Esophagus squamous epithelium (tissue), 5 donors: Measurements from ENCODE around the gene GSTM4. TPM values are rescaled to one million over a fixed set of nuclear protein-coding genes. Genes with fewer than 3 reads are reported as not detected.
A peak's percentile ranks its signal among the peaks of the same experiment; 100 is the strongest.

Source experiments
- DNase-seq: peaks from one replicate; lab custom pipeline; 2025; lab: John Stamatoyannopoulos, UW
- H3K27ac ChIP-seq, 4 donors: fragments of 200-600 bp; sonication (generic); one replicate each; pipeline ENCODE4 v1.5.1; 2016 to 2019; ENCODE audit warnings: mild to moderate bottlenecking in 1 of 4
- H3K27me3 ChIP-seq, 4 donors: fragments of 200-600 bp; sonication (generic); 1 replicate in 3 of 4; 2 replicates in 1 of 4; pipeline versions ENCODE4 v1.5.1 to v1.6.0; 2017 to 2021; ENCODE audit warnings: antibody characterized with exemption in 1 of 4
- H3K36me3 ChIP-seq, 3 donors: fragments of 200-600 bp; sonication (generic); one replicate each; pipeline ENCODE4 v1.5.1; 2016 to 2019
- H3K4me1 ChIP-seq, 3 donors: fragments of 200-600 bp; sonication (generic); one replicate each; pipeline ENCODE4 v1.5.1; 2017 to 2019
- H3K4me3 ChIP-seq, 4 donors: fragments of 200-600 bp; sonication (generic); 1 replicate in 3 of 4; 2 replicates in 1 of 4; pipeline ENCODE4 v1.5.1; 2016 to 2019; ENCODE audit warnings: mild to moderate bottlenecking in 2 of 4, moderate library complexity in 1 of 4
- H3K9me3 ChIP-seq, 3 donors: fragments of 200-600 bp; sonication (generic); one replicate each; pipeline ENCODE4 v1.5.1; 2016 to 2019
- POLR2A ChIP-seq, 4 donors: fragments of 450-650 bp; IDR thresholded peaks; one replicate each; pipeline ENCODE4 v1.6.1; 2017; ENCODE audit warnings: antibody characterized with exemption in 4 of 4, mild to moderate bottlenecking in 4 of 4, moderate library complexity in 3 of 4
- WGBS, 2 donors: methylation state at CpG; one replicate each; pipeline ENCODE4 v1.1.5; 2018; 5-methylcytosine and 5-hydroxymethylcytosine counted together
- intact Hi-C: fragments of 100-400 bp; cut with DNase I; formaldehyde crosslinking; loops from one replicate; pipeline ENCODE4 v1.15.0; 2022
- total RNA-seq, 4 donors: library from RNA; depleted of rRNA; stranded (reverse); fragments of >200 nt; gene quantifications; one replicate each; pipeline ENCODE4 v1.1.0, GENCODE V29; 2016
- TF ChIP-seq, protein P1 (sequence below), 6 experiments: fragments of 450-650 bp in 4 of 6; fragments of 200-600 bp in 2 of 6; sonication (generic) in 2 of 6; IDR thresholded peaks; one replicate each; pipeline ENCODE4 v1.5.1; 2016 to 2019; ENCODE audit warnings: antibody characterized with exemption in 6 of 6, mild to moderate bottlenecking in 4 of 6, moderate library complexity in 4 of 6
- donor health status: DM: yes; HTN: yes; CAD: no.

The GSTM4 gene
- total RNA-seq, 4 donors from 2014 or later, result 13.5 to 53.5 (median 29.4) TPM

DNA sequence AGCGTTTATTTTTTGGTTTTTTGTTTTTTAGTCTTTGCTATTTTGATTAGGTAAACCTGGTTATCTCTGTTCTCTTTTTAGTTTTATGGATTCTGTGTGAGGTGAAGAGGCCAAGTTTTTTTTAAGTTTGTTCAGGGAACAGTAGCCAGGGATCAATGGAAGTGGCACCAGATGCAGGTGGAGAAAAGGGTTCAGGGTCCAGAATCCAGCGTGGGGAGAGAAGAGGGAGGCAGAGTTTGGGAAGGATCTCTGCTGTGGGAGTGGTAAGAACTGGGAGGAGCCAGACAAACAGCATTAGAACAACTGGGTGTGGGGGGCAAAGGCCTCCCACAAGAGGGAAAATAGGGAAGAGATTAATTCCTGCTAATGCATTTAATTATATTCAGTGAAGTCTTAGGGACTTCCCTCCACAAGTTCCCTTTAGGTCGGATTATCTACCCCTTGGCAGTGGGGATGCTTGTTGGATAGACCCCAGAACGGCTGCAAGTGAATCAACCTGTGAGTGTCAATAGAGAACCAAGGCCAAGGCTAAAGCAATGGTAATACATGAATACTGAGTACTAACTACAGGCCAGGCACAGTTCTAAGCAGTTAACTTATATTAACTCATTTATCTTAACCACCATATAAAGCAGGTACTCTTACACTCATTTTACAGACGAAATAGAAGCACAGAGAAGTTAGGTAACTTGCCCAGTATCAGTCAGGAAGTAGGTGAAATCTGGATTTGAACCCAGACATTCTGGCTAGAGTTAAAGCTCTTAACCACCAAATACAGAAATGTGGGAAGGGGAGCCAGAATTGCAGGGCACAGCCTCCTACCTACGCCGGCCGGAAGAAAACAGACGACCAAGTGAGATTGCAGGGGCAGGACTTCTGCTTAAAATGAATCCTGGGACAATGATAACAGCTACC, 37.0 kb upstream of the GSTM4 start:
- Histone ChIP-seq H3K27me3 (no peaks in the 10 kb centered on the region), H3K9me3 (no peaks in the 10 kb centered on the region), H3K4me3 (peak overlapping the region; percentile 52 to 86 (median 63)), H3K27ac (peak overlapping the region; percentile 78 to 86 (median 83)), H3K36me3 (no peaks in the 10 kb centered on the region), H3K4me1 (peaks cover 25 to 68% (median 30%) of the 10 kb centered on the region in 3 donors)
- TF ChIP-seq POLR2A (IDR thresholded peaks at IDR 0.05), result no peak
- TF ChIP-seq, protein P1, sequence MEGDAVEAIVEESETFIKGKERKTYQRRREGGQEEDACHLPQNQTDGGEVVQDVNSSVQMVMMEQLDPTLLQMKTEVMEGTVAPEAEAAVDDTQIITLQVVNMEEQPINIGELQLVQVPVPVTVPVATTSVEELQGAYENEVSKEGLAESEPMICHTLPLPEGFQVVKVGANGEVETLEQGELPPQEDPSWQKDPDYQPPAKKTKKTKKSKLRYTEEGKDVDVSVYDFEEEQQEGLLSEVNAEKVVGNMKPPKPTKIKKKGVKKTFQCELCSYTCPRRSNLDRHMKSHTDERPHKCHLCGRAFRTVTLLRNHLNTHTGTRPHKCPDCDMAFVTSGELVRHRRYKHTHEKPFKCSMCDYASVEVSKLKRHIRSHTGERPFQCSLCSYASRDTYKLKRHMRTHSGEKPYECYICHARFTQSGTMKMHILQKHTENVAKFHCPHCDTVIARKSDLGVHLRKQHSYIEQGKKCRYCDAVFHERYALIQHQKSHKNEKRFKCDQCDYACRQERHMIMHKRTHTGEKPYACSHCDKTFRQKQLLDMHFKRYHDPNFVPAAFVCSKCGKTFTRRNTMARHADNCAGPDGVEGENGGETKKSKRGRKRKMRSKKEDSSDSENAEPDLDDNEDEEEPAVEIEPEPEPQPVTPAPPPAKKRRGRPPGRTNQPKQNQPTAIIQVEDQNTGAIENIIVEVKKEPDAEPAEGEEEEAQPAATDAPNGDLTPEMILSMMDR (IDR thresholded peaks at IDR 0.05), result no peak
- DNase-seq, result no peak
- 41 to 42% methylated on average over 8 to 9 of the region's 9 CpGs for WGBS, 2 donors
- intact Hi-C loops, result no loop called here

DNA sequence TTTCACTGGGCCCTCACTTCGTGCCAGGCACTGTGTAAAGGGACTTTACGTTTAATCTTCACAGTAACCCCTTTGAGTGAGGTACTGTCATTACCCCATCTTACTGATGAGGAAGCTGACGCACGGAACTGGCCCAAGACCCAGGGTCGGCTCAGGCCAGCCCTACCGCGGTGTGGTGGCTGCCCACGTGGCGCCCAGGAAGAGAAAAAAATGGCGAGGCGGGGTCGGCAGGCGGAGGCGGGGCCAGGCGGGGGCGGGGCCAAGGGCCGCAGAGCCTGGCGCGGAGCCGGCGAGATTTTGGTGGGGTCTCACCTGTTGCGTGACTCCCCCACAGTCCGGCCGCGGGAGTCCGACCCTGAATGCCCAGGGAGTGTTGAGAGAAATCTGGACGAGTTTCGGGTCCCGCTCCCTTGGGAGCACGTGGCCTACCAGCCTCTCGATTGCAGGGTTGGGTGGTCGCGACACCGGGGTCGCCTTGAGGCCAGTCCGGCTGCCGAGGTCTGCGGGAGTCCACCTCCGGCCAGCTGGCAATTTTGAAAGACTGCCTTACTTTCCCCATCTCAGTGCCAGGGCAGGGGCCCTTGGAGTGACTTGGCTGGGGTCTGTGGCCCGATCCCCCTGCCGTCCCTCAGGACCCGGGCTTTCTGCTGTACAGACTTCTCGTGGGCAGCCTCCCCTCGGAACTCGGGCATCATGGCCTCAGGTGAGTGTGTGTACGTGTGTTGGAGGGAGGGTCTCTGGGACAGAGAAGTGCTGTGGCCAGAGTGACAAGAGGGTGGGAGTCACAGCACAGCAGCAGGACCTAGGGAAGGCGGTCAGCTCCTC, 36.1 kb upstream of the GSTM4 start, which contains the start of the genes AMPD2 and GNAT2:
TSS of gene AMPD2 (plus strand) at position 262 of the 825 bp plus-strand sequence. CDS start 1,339 bp downstream, outside the sequence.
TSS of gene GNAT2 (minus strand) at position 41 of the 825 bp plus-strand sequence. CDS start 6,746 bp downstream, outside the sequence.
- H3K27ac ChIP-seq, result peak within 1 kb of the TSS; percentile 78 to 86 (median 83)
- 0% methylated on average over 10 of the region's 47 CpGs; no CpG with 5 or more reads in 1 of the 2 donors for WGBS, 2 donors
- H3K27me3 ChIP-seq, result no peaks in the 10 kb centered on the region
- H3K4me1 ChIP-seq, result peaks cover 33 to 77% (median 34%) of the 10 kb centered on the region in 3 donors
- TF ChIP-seq POLR2A (IDR thresholded peaks at IDR 0.05), result peak in 2 of 4 donors; percentile 12 to 59
- TF ChIP-seq, protein P1 (IDR thresholded peaks at IDR 0.05), result no peak
- DNase-seq, result no peak
- no peaks in the 10 kb centered on the region for H3K36me3 ChIP-seq
- no peaks in the 10 kb centered on the region for H3K9me3 ChIP-seq
- H3K4me3 ChIP-seq, result peak within 1 kb of the TSS; percentile 52 to 86 (median 63)
- intact Hi-C loops, result no loop called here

DNA sequence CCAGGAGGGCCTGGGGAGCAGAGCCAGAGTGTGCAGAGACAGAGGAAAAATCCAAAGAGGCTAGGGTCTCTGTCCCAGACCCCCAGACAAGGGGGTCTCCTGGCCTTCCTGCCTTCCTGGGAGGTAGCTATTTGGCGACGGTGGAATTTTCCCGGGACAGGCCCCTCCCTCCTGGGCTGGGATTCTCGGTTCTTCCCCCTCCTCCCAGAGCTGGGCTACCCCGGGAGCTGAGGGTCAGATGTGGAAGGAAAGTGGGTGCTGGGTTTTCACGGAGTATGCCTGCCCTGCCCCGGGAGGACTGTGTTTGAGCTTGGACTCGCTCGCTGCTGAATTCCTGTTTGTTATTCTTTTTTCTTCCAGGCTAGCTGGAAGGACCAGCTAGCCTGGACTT, 35.5 kb upstream of the GSTM4 start:
- no peaks in the 10 kb centered on the region for H3K9me3 ChIP-seq
- intact Hi-C loops, result no loop called here
- peak overlapping the region; percentile 78 to 86 (median 83) for H3K27ac ChIP-seq
- H3K4me3 ChIP-seq, result peak overlapping the region; percentile 52 to 86 (median 63)
- peaks cover 33 to 83% (median 34%) of the 10 kb centered on the region in 3 donors for H3K4me1 ChIP-seq
- no peaks in the 10 kb centered on the region for H3K36me3 ChIP-seq
- DNase-seq, result no peak
- TF ChIP-seq POLR2A (IDR thresholded peaks at IDR 0.05), result no peak
- TF ChIP-seq, protein P1 (IDR thresholded peaks at IDR 0.05), result no peak
- 0% methylated on average over 1 to 5 of the region's 9 CpGs for WGBS, 2 donors
- no peaks in the 10 kb centered on the region for H3K27me3 ChIP-seq

DNA sequence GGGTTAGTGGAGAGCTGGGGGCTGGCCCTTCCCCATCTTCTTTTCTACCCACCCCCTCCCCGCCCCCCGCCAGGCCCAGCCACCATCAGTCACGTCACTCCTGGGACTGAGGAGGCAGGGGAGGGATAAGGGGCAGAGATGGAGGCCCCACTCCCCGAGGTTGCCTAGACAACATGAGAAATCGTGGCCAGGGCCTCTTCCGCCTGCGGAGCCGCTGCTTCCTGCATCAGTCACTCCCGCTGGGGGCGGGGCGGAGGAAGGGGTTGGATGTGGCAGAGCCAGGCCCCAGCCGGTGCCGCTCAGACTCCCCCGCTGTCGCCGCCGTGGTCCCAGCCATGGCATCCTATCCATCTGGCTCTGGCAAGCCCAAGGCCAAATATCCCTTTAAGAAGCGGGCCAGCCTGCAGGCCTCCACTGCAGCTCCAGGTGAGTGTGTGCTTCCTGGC, 35.0 kb upstream of the GSTM4 start:
- H3K36me3 ChIP-seq, result peaks cover 0 to 4% (median 0%) of the 10 kb centered on the region in 3 donors
- intact Hi-C loops, result no loop called here
- WGBS, 2 donors, result 0% methylated on average over 1 of the region's 18 CpGs
- no peaks in the 10 kb centered on the region for H3K27me3 ChIP-seq
- no peaks in the 10 kb centered on the region for H3K9me3 ChIP-seq
- H3K27ac ChIP-seq, result peak overlapping the region; percentile 78 to 86 (median 83)
- DNase-seq, result peak; percentile 75
- TF ChIP-seq POLR2A (IDR thresholded peaks at IDR 0.05), result peak in 1 of 4 donors; percentile 37
- TF ChIP-seq, protein P1 (IDR thresholded peaks at IDR 0.05), result no peak
- peaks cover 33 to 87% (median 34%) of the 10 kb centered on the region in 3 donors for H3K4me1 ChIP-seq
- H3K4me3 ChIP-seq, result peak overlapping the region; percentile 52 to 86 (median 63)
